Activated naive CD8-positive, alpha-beta T cell (primary cell): ENCODE results near the gene COL4A2.

ENCODE experiments used
- H3K27ac Mint-ChIP-seq: one replicate; pipeline ENCODE4 v1.8.0; 2021; ENCODE audit warnings: mixed read lengths
- H3K27me3 Mint-ChIP-seq: one replicate; pipeline ENCODE4 v1.8.0; 2021; ENCODE audit warnings: mixed read lengths
- H3K36me3 Mint-ChIP-seq: one replicate; pipeline ENCODE4 v1.8.0; 2021; ENCODE audit warnings: mixed read lengths
- H3K4me1 Mint-ChIP-seq: one replicate; pipeline ENCODE4 v1.8.0; 2021; ENCODE audit warnings: low read depth, mixed read lengths
- H3K4me3 Mint-ChIP-seq: one replicate; pipeline ENCODE4 v1.8.0; 2021; ENCODE audit warnings: mild to moderate bottlenecking, mixed read lengths
- H3K9me3 Mint-ChIP-seq: one replicate; pipeline ENCODE4 v1.8.0; 2021; ENCODE audit warnings: low read depth, mixed read lengths

COL4A2 gene

GRCh38 chr13:110462091-110462490 is 155.0 kb downstream of the COL4A2 start:
- no peaks in the 10 kb centered on the region for H3K36me3 Mint-ChIP-seq
- no peak overlapping the region for H3K4me3 Mint-ChIP-seq
- no peak overlapping the region for H3K27ac Mint-ChIP-seq
- no peaks in the 10 kb centered on the region for H3K9me3 Mint-ChIP-seq
- no peaks in the 10 kb centered on the region for H3K4me1 Mint-ChIP-seq
- H3K27me3 Mint-ChIP-seq: peaks cover 3% of the 10 kb centered on the region

GRCh38 chr13:110463156-110463555 is 156.1 kb downstream of the COL4A2 start:
- H3K9me3 Mint-ChIP-seq: no peaks in the 10 kb centered on the region
- no peak overlapping the region for H3K4me3 Mint-ChIP-seq
- no peaks in the 10 kb centered on the region for H3K36me3 Mint-ChIP-seq
- no peak overlapping the region for H3K27ac Mint-ChIP-seq
- no peaks in the 10 kb centered on the region for H3K27me3 Mint-ChIP-seq
- H3K4me1 Mint-ChIP-seq: no peaks in the 10 kb centered on the region

GRCh38 chr13:110463871-110464510 is 156.9 kb downstream of the COL4A2 start:
- Mint-ChIP-seq H3K27ac (no peak overlapping the region), H3K4me1 (no peaks in the 10 kb centered on the region), H3K36me3 (no peaks in the 10 kb centered on the region), H3K4me3 (no peak overlapping the region), H3K27me3 (no peaks in the 10 kb centered on the region), H3K9me3 (no peaks in the 10 kb centered on the region)

GRCh38 chr13:110464556-110465333 is 157.7 kb downstream of the COL4A2 start:
- no peaks in the 10 kb centered on the region for H3K4me1 Mint-ChIP-seq
- no peak overlapping the region for H3K27ac Mint-ChIP-seq
- no peaks in the 10 kb centered on the region for H3K27me3 Mint-ChIP-seq
- H3K36me3 Mint-ChIP-seq: no peaks in the 10 kb centered on the region
- no peak overlapping the region for H3K4me3 Mint-ChIP-seq
- H3K9me3 Mint-ChIP-seq: no peaks in the 10 kb centered on the region

GRCh38 chr13:110465696-110466095 is 158.6 kb downstream of the COL4A2 start:
- Mint-ChIP-seq H3K4me1 (no peaks in the 10 kb centered on the region), H3K9me3 (no peaks in the 10 kb centered on the region), H3K4me3 (no peak overlapping the region), H3K27me3 (no peaks in the 10 kb centered on the region), H3K27ac (no peak overlapping the region), H3K36me3 (no peaks in the 10 kb centered on the region)

- H3K36me3 Mint-ChIP-seq: no peaks in the 10 kb centered on the region
Observed at GRCh38 chr13:110466266-110466915, 159.3 kb downstream of the COL4A2 start.

GRCh38 chr13:110467516-110468110 is 160.5 kb downstream of the COL4A2 start:
- peaks cover 2% of the 10 kb centered on the region for H3K4me1 Mint-ChIP-seq
- H3K27me3 Mint-ChIP-seq: peaks cover 3% of the 10 kb centered on the region
- H3K4me3 Mint-ChIP-seq: no peak overlapping the region
- H3K27ac Mint-ChIP-seq: no peak overlapping the region
- H3K9me3 Mint-ChIP-seq: no peaks in the 10 kb centered on the region
- H3K36me3 Mint-ChIP-seq: no peaks in the 10 kb centered on the region

More at GRCh38 chr13:110466266-110466915, 159.3 kb downstream of the COL4A2 start:
- no peaks in the 10 kb centered on the region for H3K9me3 Mint-ChIP-seq
- H3K4me3 Mint-ChIP-seq: no peak overlapping the region
- no peaks in the 10 kb centered on the region for H3K27me3 Mint-ChIP-seq
- no peaks in the 10 kb centered on the region for H3K4me1 Mint-ChIP-seq
- H3K27ac Mint-ChIP-seq: no peak overlapping the region

GRCh38 chr13:110468986-110469495 is 162.0 kb downstream of the COL4A2 start:
- no peak overlapping the region for H3K4me3 Mint-ChIP-seq
- H3K27ac Mint-ChIP-seq: no peak overlapping the region
- no peaks in the 10 kb centered on the region for H3K36me3 Mint-ChIP-seq
- no peaks in the 10 kb centered on the region for H3K9me3 Mint-ChIP-seq
- H3K27me3 Mint-ChIP-seq: peaks cover 3% of the 10 kb centered on the region
- H3K4me1 Mint-ChIP-seq: peaks cover 2% of the 10 kb centered on the region

GRCh38 chr13:110469597-110469996 is 162.5 kb downstream of the COL4A2 start:
- H3K36me3 Mint-ChIP-seq: no peaks in the 10 kb centered on the region

GRCh38 chr13:110470272-110471009 is 163.4 kb downstream of the COL4A2 start:
- Mint-ChIP-seq H3K36me3 (no peaks in the 10 kb centered on the region), H3K27ac (no peak overlapping the region), H3K27me3 (peaks cover 3% of the 10 kb centered on the region), H3K4me3 (no peak overlapping the region), H3K4me1 (peaks cover 2% of the 10 kb centered on the region), H3K9me3 (no peaks in the 10 kb centered on the region)

More at GRCh38 chr13:110469597-110469996, 162.5 kb downstream of the COL4A2 start:
- Mint-ChIP-seq H3K27ac (no peak overlapping the region), H3K4me3 (no peak overlapping the region), H3K4me1 (peaks cover 2% of the 10 kb centered on the region), H3K27me3 (peaks cover 3% of the 10 kb centered on the region), H3K9me3 (no peaks in the 10 kb centered on the region)

- no peak overlapping the region for H3K27ac Mint-ChIP-seq
- peaks cover 3% of the 10 kb centered on the region for H3K27me3 Mint-ChIP-seq
- no peaks in the 10 kb centered on the region for H3K36me3 Mint-ChIP-seq
- no peaks in the 10 kb centered on the region for H3K9me3 Mint-ChIP-seq
- H3K4me1 Mint-ChIP-seq: peaks cover 2% of the 10 kb centered on the region
- H3K4me3 Mint-ChIP-seq: no peak overlapping the region
Observed at GRCh38 chr13:110471156-110471832, 164.2 kb downstream of the COL4A2 start.

- H3K36me3 Mint-ChIP-seq: no peaks in the 10 kb centered on the region
- H3K4me3 Mint-ChIP-seq: no peak overlapping the region
- H3K27ac Mint-ChIP-seq: no peak overlapping the region
- H3K27me3 Mint-ChIP-seq: peaks cover 3% of the 10 kb centered on the region
- peaks cover 2% of the 10 kb centered on the region for H3K4me1 Mint-ChIP-seq
- H3K9me3 Mint-ChIP-seq: no peaks in the 10 kb centered on the region
Observed at GRCh38 chr13:110471833-110472162, 164.7 kb downstream of the COL4A2 start.

- no peaks in the 10 kb centered on the region for H3K36me3 Mint-ChIP-seq
- H3K4me1 Mint-ChIP-seq: peaks cover 2% of the 10 kb centered on the region
- H3K9me3 Mint-ChIP-seq: no peaks in the 10 kb centered on the region
- H3K27me3 Mint-ChIP-seq: peaks cover 3% of the 10 kb centered on the region
- H3K4me3 Mint-ChIP-seq: no peak overlapping the region
- no peak overlapping the region for H3K27ac Mint-ChIP-seq
Observed at GRCh38 chr13:110472904-110473563, 165.9 kb downstream of the COL4A2 start.
